ENCODE results near the gene SPATA25.

DNA sequence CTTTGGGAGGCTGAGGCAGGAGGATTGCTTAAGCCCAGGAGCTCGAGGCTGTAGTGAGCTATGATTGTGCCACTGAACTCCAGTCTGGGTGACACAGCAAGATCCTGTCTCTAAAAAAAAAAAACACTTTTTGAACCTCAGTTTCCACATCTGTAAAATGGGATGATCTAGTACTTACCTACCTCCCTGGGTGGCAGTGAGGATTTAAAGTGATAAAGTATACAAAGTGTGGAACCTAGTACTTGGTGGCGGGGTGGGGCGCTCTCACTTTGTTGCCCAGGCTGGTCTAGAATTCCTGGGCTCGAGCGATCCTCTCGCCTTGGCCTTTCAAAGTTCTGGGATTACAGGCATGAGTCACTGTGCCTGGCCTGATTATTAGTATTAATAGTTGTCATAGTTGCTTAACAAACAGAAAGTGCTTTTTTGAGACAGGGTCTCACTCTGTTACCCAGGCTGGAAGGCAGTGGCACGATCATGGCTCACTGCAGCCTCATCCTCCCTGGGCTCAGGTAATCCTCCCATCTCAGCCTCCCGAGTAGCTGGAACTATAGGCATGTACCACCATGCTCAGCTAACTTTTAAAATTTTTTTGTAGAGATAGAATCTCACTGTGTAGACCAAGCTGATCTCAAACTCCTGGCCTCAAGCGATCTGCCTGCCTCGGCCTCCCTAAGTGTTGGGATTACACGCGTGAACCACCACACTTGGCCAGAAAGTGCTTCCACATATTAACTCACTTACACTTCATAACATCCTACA lies 31.5 kb upstream of the SPATA25 start:
- no peak for TF ChIP-seq HNF4A (conservative IDR thresholded peaks at IDR 0.05)
- TF ChIP-seq SP1 (IDR thresholded peaks at IDR 0.05) = no peak
- TF ChIP-seq, protein P1, sequence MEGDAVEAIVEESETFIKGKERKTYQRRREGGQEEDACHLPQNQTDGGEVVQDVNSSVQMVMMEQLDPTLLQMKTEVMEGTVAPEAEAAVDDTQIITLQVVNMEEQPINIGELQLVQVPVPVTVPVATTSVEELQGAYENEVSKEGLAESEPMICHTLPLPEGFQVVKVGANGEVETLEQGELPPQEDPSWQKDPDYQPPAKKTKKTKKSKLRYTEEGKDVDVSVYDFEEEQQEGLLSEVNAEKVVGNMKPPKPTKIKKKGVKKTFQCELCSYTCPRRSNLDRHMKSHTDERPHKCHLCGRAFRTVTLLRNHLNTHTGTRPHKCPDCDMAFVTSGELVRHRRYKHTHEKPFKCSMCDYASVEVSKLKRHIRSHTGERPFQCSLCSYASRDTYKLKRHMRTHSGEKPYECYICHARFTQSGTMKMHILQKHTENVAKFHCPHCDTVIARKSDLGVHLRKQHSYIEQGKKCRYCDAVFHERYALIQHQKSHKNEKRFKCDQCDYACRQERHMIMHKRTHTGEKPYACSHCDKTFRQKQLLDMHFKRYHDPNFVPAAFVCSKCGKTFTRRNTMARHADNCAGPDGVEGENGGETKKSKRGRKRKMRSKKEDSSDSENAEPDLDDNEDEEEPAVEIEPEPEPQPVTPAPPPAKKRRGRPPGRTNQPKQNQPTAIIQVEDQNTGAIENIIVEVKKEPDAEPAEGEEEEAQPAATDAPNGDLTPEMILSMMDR (IDR thresholded peaks at IDR 0.05; ENCODE audit: low read depth, low read length, missing input control) = no peak
- TF ChIP-seq, protein P2, sequence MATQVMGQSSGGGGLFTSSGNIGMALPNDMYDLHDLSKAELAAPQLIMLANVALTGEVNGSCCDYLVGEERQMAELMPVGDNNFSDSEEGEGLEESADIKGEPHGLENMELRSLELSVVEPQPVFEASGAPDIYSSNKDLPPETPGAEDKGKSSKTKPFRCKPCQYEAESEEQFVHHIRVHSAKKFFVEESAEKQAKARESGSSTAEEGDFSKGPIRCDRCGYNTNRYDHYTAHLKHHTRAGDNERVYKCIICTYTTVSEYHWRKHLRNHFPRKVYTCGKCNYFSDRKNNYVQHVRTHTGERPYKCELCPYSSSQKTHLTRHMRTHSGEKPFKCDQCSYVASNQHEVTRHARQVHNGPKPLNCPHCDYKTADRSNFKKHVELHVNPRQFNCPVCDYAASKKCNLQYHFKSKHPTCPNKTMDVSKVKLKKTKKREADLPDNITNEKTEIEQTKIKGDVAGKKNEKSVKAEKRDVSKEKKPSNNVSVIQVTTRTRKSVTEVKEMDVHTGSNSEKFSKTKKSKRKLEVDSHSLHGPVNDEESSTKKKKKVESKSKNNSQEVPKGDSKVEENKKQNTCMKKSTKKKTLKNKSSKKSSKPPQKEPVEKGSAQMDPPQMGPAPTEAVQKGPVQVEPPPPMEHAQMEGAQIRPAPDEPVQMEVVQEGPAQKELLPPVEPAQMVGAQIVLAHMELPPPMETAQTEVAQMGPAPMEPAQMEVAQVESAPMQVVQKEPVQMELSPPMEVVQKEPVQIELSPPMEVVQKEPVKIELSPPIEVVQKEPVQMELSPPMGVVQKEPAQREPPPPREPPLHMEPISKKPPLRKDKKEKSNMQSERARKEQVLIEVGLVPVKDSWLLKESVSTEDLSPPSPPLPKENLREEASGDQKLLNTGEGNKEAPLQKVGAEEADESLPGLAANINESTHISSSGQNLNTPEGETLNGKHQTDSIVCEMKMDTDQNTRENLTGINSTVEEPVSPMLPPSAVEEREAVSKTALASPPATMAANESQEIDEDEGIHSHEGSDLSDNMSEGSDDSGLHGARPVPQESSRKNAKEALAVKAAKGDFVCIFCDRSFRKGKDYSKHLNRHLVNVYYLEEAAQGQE (IDR thresholded peaks at IDR 0.05) = no peak
- TF ChIP-seq RAD21 (IDR thresholded peaks at IDR 0.05) = no peak
- TF ChIP-seq FOXA1 (IDR thresholded peaks at IDR 0.05) = no peak
- no peak for TF ChIP-seq GABPA (IDR thresholded peaks at IDR 0.05 in 1 of 2, conservative IDR thresholded peaks at IDR 0.05 in 1 of 2)
- TF ChIP-seq TAF1 (conservative IDR thresholded peaks at IDR 0.05) = no peak
- TF ChIP-seq YY1 (IDR thresholded peaks at IDR 0.05) = no peak
- TF ChIP-seq, protein P3, sequence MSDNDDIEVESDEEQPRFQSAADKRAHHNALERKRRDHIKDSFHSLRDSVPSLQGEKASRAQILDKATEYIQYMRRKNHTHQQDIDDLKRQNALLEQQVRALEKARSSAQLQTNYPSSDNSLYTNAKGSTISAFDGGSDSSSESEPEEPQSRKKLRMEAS (IDR thresholded peaks at IDR 0.05) = no peak

Measured in liver (tissue), 3 donors.